ENCODE results near the gene IL17RB.

DNA sequence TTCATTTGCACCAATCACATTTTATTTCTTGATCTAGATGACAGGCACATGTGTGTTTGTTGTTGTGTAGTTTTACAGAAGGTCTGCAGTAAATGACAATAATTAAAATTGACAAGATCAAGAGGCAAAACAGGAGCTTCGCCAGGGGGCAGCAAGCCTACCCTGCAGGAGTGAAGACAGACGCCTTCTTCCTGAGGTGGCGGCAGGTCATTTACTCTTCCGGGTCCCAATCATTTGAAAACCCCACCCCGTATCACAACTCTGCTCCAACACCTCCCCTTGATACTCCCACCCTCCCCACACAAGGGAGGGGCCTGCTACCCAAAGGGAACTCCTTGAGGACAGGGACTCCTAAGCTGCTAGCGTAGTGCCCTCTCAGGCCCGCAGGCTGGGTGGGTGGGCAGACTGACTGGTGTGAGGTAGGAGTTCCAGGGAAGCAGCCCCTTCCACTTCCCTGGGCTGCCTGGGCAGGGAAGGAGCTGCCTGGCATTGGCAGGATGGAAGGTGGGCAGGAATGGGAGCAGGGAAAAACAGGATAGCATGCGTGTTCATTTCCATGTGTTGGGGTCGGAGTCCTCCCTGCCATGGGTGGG, 13.2 kb upstream of the IL17RB start:
- TF ChIP-seq, protein P1, sequence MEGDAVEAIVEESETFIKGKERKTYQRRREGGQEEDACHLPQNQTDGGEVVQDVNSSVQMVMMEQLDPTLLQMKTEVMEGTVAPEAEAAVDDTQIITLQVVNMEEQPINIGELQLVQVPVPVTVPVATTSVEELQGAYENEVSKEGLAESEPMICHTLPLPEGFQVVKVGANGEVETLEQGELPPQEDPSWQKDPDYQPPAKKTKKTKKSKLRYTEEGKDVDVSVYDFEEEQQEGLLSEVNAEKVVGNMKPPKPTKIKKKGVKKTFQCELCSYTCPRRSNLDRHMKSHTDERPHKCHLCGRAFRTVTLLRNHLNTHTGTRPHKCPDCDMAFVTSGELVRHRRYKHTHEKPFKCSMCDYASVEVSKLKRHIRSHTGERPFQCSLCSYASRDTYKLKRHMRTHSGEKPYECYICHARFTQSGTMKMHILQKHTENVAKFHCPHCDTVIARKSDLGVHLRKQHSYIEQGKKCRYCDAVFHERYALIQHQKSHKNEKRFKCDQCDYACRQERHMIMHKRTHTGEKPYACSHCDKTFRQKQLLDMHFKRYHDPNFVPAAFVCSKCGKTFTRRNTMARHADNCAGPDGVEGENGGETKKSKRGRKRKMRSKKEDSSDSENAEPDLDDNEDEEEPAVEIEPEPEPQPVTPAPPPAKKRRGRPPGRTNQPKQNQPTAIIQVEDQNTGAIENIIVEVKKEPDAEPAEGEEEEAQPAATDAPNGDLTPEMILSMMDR (IDR thresholded peaks at IDR 0.05), result no peak
- no peak for TF ChIP-seq POLR2A (IDR thresholded peaks at IDR 0.05)
